HG03108 (cell line): ENCODE measurements around the gene PURB.
"Not testable (repeated sequence)": the region's sequence is repeated elsewhere in the genome, so short reads cannot be mapped to it uniquely, and the experiment has no call there.

Source experiments
- ATAC-seq: cut with Tn5 transposase; IDR thresholded peaks from one replicate; pipeline ENCODE4 v1.9.1; 2021; ENCODE audit warnings: moderate library complexity; ENCODE audit not compliant: unreplicated experiment

Gene PURB

GRCh38 chr7:44885394-44886317 lies at the start of gene PURB:
TSS of gene PURB (minus strand) at chr7:44885530. CDS start at chr7:44885348, 182 bp downstream.
- ATAC-seq: peak; percentile 85

GRCh38 chr7:44935016-44935415 lies 49.7 kb upstream of the PURB start:
- no peak for ATAC-seq

GRCh38 chr7:44934510-44934909 lies 49.2 kb upstream of the PURB start:
- not testable (repeated sequence) for ATAC-seq

DNA sequence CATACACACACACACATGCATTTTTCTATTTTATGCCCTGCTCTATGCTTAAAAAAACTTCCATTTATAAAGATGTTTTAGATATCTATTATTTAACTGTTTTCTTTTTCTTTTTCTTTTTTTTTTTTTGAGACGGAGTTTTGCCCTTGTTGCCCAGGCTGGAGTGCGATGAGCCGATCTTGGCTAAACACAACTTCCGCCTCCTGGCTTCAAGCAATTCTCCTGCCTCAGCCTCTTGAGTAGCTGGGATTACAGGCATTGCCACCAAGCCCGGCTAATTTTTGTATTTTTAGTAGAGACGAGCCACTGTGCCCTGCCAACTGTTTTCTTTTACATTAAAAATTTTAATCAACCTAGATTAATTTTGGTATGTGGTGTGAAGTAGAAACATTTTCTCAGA lies 45.6 kb upstream of the PURB start:
- no peak for ATAC-seq

DNA sequence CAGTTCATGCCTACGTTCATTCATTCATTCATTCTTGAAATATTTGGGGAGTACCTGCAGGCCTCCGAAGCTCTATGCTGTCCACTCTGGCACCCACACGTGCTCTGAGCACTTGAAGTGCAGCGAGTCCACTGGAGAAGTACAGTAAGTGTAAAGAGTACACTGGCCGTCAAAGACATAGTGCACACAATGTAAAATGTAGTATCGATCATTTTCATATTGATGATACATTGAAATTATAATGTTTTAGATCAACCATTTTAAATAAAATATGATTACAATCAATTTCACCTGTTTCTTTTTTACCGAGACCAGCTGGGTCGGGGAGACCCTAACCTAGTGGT lies 37.0 kb upstream of the PURB start:
- no peak for ATAC-seq

DNA sequence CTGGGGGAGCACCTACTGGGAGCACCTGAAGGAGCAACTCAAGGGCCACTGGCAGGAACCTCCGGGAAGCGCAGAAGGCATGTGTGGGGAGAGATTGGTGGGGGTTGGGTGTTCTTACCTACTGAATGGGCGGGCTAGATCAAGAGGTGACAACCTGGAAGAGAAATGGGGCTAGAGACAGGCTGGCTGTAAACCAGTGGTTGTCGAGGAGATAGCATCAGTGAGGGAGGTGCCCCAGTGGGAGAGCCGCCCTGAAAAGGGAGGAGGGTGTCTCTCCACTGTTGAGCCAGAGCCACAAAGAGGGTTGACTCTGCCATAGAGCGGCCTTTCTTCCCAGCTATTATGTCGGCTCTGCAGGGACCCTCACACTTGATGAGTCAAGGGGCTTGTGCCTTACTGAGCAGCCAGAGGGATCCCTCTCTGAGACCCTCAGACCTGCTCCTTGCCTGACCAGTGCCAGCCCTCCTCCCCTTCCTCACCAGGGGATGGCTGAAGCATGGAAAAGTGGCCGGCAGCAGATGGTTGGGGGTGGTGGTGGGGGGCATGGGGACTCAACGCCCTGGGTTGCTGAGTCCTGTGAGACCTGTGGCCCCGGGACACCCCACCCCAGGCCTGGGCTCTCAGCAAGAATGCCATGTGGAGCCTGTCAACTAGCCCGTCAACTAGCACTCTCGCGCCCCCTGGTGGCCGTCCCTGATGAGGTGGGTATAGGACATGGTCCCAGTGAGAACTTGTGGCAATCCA lies 36.4 kb upstream of the PURB start:
- ATAC-seq: peak; percentile 70

DNA sequence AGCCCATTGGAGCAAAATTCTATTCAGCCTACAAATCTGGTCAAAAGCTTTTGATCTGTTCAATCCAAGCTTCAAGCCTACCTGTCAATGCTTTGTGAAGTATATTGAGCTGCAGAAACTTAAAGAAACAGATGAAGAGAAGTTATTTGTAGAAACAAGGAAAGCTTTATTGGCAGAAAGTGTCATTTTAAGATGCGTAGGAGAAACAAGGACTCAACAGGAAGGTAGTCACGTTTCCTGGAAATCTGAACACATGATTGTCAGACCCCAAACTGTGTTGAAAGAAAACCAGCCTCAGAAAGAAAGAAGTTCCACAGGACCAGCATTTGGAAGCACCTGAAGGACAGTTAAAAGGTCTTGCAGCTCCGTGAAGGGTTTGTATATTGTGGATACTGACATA lies 34.8 kb upstream of the PURB start:
- no peak for ATAC-seq

- no peak for ATAC-seq
Observed at GRCh38 chr7:44918029-44918428, 32.7 kb upstream of the PURB start.

DNA sequence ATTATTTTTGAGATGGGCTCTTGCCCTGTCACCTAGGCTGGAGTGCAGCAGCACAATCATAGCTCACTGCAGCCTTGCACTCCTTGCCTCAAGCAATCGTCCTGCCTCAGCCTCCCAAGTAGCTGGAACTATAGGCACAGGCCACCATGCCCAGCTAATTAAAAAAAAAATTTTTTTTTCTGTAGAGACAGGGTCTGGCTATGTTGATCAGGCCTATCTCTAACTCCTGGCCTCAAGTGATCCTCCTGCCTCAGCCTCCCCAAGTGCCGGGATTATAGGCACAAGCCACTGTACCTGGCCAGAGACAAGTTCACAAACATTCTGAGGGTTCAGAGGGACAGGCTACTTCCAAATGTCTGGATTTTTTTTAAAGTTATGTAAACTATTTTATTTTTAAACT lies 32.1 kb upstream of the PURB start:
- ATAC-seq: no peak

GRCh38 chr7:44914992-44915607 lies 29.8 kb upstream of the PURB start:
- ATAC-seq: no peak

DNA sequence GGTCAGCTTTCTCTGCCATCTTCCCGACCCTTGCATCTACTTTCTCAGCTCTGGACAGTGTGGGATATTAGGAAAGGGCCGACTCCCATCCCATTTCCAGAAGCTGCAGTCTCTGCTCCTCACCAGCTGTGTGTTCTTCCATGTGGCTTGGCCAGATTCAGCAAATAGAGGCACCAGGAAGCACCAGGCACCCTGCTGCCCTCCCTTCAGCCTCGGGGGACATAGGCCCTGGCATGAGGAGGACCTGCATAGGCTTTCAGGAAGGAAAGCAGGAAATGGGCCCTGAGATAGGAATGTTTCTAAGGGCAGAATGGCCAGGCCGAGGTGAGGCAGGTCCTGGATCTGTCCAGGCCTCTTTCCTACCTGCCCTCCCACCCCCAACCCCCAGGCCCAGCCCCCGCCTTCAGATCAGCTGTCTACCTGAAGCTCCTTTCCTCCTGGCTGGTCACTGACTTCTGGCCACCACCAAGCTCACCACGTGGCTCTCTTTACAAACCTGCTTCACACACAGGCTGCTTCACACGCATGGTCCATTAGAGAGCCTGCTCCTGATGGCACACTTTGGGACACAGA lies 27.5 kb upstream of the PURB start:
- ATAC-seq: no peak

DNA sequence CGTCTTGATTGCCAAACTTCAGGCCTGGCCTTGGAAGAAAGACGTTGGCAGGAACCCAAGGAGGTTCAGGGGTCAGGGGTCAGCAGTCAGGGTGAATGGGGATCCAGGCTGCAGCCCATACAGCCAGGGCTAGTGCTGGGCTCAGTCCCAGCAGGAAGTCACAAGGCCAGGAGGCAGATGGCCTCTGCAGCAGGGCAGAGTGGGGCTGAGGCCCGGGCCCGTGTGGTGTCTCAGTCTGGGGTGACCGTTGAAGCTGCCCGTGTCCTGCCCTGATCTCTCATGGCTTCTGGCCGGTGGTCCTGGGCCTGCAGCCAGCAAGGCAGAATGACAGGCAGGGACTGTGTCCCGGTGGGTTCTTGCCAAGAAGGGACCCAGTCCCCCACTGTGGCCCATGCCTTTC lies 26.6 kb upstream of the PURB start:
- ATAC-seq: no peak

DNA sequence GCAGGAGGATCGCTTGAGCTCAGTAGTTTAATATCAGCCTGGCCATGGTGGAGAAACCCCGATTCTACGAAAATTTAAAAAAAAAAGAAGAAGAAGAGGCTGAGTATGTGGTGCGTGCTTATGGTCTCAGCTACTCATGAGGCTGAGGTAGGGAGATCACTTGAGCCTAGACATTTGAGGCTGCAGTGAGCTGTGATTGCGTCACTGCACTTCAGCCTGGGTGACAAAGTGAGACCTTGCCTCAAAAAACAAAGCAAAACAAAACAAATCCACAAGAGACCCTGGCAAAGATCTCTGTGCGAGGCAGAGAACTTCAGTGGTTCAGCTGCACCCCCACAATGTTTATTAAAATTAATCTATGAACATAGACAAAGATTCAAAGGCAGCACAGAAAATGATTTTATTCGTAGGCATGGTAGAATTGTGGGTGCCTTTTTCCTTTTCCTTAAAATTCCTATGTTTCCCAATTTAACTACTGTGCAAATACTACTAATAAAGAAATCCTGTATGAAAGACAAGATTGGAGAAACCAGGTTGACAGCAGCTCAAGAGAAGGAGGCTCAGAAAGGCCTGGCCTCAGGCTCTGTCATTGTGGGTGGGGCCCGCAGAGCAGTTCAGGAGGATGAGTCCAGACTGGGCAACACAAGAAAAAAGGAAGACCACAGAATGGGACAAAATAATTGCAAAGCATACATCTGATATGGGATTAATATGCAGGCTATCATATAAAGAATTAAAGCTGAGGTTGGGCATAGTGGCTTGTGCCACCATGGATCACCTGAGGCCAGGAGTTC lies 24.5 kb upstream of the PURB start:
- no peak for ATAC-seq

DNA sequence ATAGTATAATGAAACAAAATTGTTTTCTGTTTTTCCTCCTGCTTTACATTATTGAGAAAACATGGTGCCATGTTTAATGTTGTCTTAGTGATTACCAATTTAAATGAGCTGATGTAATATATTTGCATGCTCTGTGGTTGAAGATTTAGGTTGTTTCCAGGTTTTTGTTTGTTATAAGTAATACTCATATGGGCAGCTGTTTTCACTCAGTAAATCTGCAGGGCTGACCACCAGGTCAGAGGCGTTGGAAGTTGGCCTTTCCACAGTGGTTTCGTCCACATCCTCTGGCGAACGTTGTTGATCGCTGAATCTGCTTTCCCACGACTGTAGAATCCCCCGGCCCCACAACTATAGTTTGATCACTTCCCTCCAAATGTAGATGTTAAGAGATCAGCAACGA lies 21.6 kb upstream of the PURB start:
- ATAC-seq: no peak

DNA sequence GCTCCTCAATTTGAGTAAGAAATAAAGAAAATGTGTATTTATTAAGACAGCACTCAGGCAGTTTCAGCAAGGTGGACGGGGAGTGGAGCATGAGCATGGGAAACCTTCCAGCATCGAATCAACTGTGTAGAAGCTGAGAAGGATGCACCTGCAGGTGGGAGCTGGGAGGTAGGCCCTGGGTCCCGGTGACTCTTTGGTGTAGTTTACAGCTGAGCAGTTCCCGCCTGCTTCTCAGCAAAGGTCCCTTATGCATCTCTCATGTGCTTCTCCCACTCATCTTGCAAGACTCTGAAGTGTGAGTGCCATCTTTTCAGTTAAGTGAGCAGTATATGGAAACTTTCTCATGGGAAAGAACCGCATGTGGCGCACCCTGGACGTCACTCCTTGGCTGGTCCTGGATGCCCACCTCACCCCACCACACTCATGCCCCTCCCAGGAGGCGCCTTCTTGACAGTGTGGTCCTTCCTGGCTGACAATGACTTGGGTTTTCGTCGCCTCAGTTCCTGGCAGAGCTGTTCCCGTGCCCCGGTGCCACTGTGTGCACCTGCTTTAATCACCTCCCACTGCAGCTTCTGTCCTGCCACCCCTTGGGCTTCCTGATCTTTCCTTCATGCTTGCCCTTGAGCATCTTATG lies 19.8 kb upstream of the PURB start:
- no peak for ATAC-seq

DNA sequence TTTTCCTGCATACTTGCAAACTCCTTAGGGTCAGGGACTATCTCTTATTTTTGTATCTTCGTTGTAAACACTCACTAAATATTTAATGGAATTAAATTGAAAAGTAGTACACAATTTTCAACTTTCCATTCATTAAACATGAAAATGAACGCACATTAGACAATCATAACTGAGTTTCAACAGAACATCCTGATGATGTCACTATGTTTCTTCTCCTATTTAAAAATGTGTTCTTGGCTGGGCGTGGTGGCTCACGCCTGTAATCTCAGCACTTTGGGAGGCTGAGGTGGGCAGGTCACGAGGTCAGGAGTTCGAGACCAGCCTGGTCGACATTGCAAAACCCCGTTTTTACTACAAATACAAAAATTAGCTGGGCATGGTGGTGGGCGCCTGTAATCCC lies 14.1 kb upstream of the PURB start:
- no peak for ATAC-seq

- ATAC-seq: no peak
Observed at GRCh38 chr7:44898039-44898438, 12.7 kb upstream of the PURB start.

- ATAC-seq: no peak
Observed at GRCh38 chr7:44897309-44897708, 12.0 kb upstream of the PURB start.

GRCh38 chr7:44894888-44895580 lies 9.7 kb upstream of the PURB start:
- no peak for ATAC-seq
